ENCODE results near the gene SRRM4.

GRCh38 chr12:118970856-118971255 is 10.5 kb upstream of the SRRM4 start:
- TF ChIP-seq ETS1 (IDR thresholded peaks at IDR 0.05) (no peak), EZH2phosphoT487 (IDR thresholded peaks at IDR 0.05; ENCODE audit: unreplicated experiment) (no peak), EZH2 (IDR thresholded peaks at IDR 0.05; ENCODE audit: low read depth, unreplicated experiment) (no peak), POLR2AphosphoS5 (IDR thresholded peaks at IDR 0.05; ENCODE audit: low read depth) (no peak), NANOG (IDR thresholded peaks at IDR 0.05; ENCODE audit: borderline replicate concordance) (no peak), STAT1 (IDR thresholded peaks at IDR 0.05; ENCODE audit: unreplicated experiment) (no peak), REST (IDR thresholded peaks at IDR 0.05; ENCODE audit: unreplicated experiment) (no peak), ZNF114 (CRISPR knock-in tag; IDR thresholded peaks at IDR 0.05) (no peak), CREB1 (CRISPR knock-in tag; IDR thresholded peaks at IDR 0.05; ENCODE audit: low read depth) (no peak), ZNF462 (CRISPR knock-in tag; IDR thresholded peaks at IDR 0.05) (no peak)
- TF ChIP-seq, protein P1, sequence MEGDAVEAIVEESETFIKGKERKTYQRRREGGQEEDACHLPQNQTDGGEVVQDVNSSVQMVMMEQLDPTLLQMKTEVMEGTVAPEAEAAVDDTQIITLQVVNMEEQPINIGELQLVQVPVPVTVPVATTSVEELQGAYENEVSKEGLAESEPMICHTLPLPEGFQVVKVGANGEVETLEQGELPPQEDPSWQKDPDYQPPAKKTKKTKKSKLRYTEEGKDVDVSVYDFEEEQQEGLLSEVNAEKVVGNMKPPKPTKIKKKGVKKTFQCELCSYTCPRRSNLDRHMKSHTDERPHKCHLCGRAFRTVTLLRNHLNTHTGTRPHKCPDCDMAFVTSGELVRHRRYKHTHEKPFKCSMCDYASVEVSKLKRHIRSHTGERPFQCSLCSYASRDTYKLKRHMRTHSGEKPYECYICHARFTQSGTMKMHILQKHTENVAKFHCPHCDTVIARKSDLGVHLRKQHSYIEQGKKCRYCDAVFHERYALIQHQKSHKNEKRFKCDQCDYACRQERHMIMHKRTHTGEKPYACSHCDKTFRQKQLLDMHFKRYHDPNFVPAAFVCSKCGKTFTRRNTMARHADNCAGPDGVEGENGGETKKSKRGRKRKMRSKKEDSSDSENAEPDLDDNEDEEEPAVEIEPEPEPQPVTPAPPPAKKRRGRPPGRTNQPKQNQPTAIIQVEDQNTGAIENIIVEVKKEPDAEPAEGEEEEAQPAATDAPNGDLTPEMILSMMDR (conservative IDR thresholded peaks at IDR 0.05; ENCODE audit: low read depth in 2 of 2) = no peak
